Spleen (tissue), 7 donors: ENCODE data around the gene SPATA33.
"Not testable (repeated sequence)": the region's sequence is repeated elsewhere in the genome, so short reads cannot be mapped to it uniquely, and the experiment has no call there.

Experiments used
- POLR2A ChIP-seq, 3 donors: fragments of 450-650 bp; IDR thresholded peaks; one replicate each; pipeline ENCODE4 v1.5.1; 2017; ENCODE audit warnings: antibody characterized with exemption in 3 of 3, mild to moderate bottlenecking in 1 of 3
- TF ChIP-seq, protein P1 (sequence below), 11 experiments: fragments of 200-600 bp in 7 of 11; fragments of 450-650 bp in 4 of 11; sonication (generic) in 4 of 11; IDR thresholded peaks in 8 of 11; conservative IDR thresholded peaks in 3 of 11; 1 replicate in 7 of 11; 2 replicates in 4 of 11; pipeline versions ENCODE4 v1.4.0 to v1.8.0; 2016 to 2021; ENCODE audit warnings: antibody characterized with exemption in 11 of 11, inconsistent platforms in 4 of 11, mild to moderate bottlenecking in 1 of 11
- donor health status: DM: no; HTN: no; CAD: no; lungs with moderate emphysema.
- donor health status: DM: no; HTN: no; CAD: no.
- donor health status: DM: no; HTN: no; CAD: no.

DNA sequence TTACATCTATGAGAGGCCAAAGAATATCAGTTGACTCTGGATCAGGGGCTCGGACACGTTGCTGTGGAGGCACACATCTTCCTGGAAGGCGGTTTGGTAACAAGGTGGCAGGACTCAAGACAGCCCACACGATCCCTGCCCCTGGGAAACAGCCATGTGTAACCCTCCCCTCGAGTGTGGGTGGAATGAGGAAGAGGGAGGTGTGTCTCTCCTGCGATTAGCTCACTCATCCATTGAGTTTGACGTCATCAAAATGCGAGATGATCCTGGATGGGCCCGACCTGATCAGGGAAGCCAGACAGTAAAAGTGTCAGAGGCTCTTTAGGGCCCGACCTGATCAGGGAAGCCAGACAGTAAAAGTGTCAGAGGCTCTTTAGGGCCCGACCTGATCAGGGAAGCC is 6.6 kb downstream of the SPATA33 start:
- TF ChIP-seq, protein P1, sequence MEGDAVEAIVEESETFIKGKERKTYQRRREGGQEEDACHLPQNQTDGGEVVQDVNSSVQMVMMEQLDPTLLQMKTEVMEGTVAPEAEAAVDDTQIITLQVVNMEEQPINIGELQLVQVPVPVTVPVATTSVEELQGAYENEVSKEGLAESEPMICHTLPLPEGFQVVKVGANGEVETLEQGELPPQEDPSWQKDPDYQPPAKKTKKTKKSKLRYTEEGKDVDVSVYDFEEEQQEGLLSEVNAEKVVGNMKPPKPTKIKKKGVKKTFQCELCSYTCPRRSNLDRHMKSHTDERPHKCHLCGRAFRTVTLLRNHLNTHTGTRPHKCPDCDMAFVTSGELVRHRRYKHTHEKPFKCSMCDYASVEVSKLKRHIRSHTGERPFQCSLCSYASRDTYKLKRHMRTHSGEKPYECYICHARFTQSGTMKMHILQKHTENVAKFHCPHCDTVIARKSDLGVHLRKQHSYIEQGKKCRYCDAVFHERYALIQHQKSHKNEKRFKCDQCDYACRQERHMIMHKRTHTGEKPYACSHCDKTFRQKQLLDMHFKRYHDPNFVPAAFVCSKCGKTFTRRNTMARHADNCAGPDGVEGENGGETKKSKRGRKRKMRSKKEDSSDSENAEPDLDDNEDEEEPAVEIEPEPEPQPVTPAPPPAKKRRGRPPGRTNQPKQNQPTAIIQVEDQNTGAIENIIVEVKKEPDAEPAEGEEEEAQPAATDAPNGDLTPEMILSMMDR (IDR thresholded peaks at IDR 0.05 in 8 of 11, conservative IDR thresholded peaks at IDR 0.05 in 3 of 11): not testable (repeated sequence)
- not testable (repeated sequence) for TF ChIP-seq POLR2A (IDR thresholded peaks at IDR 0.05)
